Esophagus squamous epithelium (tissue), 4 donors: ENCODE results near the gene IL22RA2.

ENCODE experiments used
- CTCF ChIP-seq, 6 experiments: fragments of 450-650 bp in 4 of 6; fragments of 200-600 bp in 2 of 6; sonication (generic) in 2 of 6; IDR thresholded peaks; one replicate each; pipeline ENCODE4 v1.5.1; 2016 to 2019; ENCODE audit warnings: antibody characterized with exemption in 6 of 6, mild to moderate bottlenecking in 4 of 6, moderate library complexity in 4 of 6
- POLR2A ChIP-seq, 4 donors: fragments of 450-650 bp; IDR thresholded peaks; one replicate each; pipeline ENCODE4 v1.6.1; 2017; ENCODE audit warnings: antibody characterized with exemption in 4 of 4, mild to moderate bottlenecking in 4 of 4, moderate library complexity in 3 of 4

GRCh38 chr6:137095093-137095492, 78.4 kb downstream of the IL22RA2 start:
- no peak for TF ChIP-seq CTCF (IDR thresholded peaks at IDR 0.05)
- TF ChIP-seq POLR2A (IDR thresholded peaks at IDR 0.05), result no peak
